Measurements from ENCODE around the gene PPAN.

Gene PPAN, protein sequence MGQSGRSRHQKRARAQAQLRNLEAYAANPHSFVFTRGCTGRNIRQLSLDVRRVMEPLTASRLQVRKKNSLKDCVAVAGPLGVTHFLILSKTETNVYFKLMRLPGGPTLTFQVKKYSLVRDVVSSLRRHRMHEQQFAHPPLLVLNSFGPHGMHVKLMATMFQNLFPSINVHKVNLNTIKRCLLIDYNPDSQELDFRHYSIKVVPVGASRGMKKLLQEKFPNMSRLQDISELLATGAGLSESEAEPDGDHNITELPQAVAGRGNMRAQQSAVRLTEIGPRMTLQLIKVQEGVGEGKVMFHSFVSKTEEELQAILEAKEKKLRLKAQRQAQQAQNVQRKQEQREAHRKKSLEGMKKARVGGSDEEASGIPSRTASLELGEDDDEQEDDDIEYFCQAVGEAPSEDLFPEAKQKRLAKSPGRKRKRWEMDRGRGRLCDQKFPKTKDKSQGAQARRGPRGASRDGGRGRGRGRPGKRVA

DNA sequence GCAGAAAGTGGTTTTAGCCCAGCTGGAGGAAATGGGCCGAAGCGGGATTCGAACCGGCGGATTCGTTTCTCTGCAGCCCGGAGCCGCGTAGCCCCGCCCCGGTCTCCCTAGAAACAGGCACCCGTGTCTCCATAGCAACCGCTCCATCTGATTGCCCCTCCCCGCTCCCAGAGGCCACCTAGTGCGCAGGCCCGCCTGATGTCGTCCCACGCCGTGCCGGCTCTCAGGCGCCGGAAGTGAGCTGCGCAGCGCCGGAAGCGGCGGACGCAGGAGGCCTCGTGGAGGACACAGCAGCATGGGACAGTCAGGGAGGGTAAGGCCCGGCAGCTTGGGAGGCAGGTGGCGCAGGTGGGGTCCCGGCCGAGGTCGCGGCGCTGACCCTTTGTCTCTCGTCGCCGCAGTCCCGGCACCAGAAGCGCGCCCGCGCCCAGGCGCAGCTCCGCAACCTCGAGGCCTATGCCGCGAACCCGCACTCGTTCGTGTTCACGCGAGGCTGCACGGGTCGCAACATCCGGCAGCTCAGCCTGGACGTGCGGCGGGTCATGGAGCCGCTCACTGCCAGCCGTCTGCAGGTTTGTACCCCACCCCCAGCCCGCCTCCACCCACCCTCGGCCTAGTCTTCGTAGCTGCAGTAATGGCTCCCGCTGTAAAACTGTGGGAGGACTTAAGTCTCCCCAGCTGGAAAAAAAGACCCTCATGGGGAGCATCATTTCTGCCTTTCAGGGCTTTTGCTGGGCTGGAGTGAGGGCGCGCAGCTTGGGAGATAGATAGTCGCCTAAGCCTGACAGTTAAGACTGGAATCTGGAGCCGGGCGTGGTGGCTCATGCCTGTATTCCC lies at the start of gene PPAN:
Gene PPAN, plus strand, starts transcription at position 263 of the 837 bp plus-strand sequence. Its CDS starts 33 bp downstream, at position 296.
- TF ChIP-seq, protein P1, sequence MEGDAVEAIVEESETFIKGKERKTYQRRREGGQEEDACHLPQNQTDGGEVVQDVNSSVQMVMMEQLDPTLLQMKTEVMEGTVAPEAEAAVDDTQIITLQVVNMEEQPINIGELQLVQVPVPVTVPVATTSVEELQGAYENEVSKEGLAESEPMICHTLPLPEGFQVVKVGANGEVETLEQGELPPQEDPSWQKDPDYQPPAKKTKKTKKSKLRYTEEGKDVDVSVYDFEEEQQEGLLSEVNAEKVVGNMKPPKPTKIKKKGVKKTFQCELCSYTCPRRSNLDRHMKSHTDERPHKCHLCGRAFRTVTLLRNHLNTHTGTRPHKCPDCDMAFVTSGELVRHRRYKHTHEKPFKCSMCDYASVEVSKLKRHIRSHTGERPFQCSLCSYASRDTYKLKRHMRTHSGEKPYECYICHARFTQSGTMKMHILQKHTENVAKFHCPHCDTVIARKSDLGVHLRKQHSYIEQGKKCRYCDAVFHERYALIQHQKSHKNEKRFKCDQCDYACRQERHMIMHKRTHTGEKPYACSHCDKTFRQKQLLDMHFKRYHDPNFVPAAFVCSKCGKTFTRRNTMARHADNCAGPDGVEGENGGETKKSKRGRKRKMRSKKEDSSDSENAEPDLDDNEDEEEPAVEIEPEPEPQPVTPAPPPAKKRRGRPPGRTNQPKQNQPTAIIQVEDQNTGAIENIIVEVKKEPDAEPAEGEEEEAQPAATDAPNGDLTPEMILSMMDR (IDR thresholded peaks at IDR 0.05; ENCODE audit: borderline replicate concordance, control extremely low read depth, extremely low read depth, insufficient read depth, missing control alignments): no peak
- in situ Hi-C loops (cut with MboI; ENCODE audit: low sequenced_read_pairs, unreplicated experiment): no loop called here
- DNase-seq (ENCODE audit: low spot score): peak; percentile 98

DNA sequence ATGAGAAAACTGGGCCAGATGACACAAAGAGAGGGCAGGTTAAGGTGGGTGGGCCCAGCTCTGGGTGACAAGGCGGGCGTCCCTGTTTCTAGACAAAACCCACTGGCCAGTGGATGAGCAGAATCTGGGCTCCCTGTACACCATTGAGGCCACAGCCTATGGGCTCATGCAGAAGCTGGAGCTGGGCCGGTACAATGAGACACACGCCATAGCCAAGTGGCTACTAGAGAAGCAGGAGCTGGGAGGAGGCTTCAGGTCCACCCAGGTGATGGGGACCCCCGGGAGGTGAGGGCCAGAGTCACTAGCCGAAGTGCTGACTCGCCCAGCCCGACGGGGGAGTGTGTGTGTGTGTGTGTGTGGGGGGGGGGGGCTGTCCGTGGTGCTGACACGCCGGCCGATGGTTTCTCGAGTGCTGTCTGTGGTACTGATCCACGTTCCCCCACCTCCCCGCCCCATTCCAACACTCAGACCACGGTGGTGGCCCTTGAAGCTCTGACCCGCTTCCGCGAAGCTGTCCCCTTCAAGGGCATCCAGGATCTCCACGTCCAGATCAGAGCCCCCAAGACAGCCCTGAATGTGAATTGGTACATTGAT lies 44.3 kb upstream of the PPAN start:
- in situ Hi-C loops (cut with MboI; ENCODE audit: low sequenced_read_pairs, unreplicated experiment): no loop called here
- DNase-seq (ENCODE audit: low spot score): no peak
- TF ChIP-seq, protein P1 (IDR thresholded peaks at IDR 0.05; ENCODE audit: borderline replicate concordance, control extremely low read depth, extremely low read depth, insufficient read depth, missing control alignments): no peak

DNA sequence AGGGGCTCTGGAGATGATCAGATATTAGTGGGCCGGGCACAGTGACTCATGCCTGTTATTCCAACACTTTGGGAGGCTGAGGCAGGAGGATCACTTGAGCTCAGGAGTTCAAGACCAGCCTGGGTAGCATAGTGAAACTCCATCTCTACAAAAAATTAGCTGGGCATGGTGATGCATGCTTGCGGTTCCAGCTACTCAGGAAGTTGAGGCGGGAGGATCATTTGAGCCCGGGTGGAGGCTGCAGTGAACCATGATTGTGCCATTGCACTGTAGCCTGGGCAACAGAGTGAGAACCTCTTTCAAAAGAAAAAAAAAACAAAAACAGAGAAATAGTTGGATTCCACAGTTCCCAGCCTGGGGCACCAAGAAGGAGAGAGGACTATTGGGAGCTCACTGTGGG lies 38.0 kb upstream of the PPAN start:
- no peak for DNase-seq (ENCODE audit: low spot score)
- TF ChIP-seq, protein P1 (IDR thresholded peaks at IDR 0.05; ENCODE audit: borderline replicate concordance, control extremely low read depth, extremely low read depth, insufficient read depth, missing control alignments): no peak
- in situ Hi-C loops (cut with MboI; ENCODE audit: low sequenced_read_pairs, unreplicated experiment): no loop called here

DNA sequence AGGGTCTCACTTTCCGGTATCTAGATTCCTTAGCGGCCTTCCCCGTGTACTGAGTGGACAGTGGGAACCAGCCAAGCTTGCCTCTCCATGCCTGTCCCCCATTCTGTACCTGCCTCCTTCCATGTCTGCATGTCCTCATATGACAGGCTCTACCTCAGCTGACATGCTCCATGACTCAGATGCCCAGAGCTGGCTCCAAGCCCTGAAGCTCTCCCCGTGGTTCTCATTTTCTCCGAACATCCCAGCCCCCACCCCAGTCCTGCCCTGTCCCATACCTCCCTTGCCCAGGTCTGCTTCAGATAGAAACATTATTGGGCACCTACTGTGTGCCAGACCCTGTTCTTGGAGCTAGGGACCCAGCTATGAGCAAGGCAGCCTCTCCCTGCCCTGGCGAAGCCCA lies 37.1 kb upstream of the PPAN start:
- DNase-seq (ENCODE audit: low spot score): no peak
- TF ChIP-seq, protein P1 (IDR thresholded peaks at IDR 0.05; ENCODE audit: borderline replicate concordance, control extremely low read depth, extremely low read depth, insufficient read depth, missing control alignments): no peak
- in situ Hi-C loops (cut with MboI; ENCODE audit: low sequenced_read_pairs, unreplicated experiment): no loop called here

DNA sequence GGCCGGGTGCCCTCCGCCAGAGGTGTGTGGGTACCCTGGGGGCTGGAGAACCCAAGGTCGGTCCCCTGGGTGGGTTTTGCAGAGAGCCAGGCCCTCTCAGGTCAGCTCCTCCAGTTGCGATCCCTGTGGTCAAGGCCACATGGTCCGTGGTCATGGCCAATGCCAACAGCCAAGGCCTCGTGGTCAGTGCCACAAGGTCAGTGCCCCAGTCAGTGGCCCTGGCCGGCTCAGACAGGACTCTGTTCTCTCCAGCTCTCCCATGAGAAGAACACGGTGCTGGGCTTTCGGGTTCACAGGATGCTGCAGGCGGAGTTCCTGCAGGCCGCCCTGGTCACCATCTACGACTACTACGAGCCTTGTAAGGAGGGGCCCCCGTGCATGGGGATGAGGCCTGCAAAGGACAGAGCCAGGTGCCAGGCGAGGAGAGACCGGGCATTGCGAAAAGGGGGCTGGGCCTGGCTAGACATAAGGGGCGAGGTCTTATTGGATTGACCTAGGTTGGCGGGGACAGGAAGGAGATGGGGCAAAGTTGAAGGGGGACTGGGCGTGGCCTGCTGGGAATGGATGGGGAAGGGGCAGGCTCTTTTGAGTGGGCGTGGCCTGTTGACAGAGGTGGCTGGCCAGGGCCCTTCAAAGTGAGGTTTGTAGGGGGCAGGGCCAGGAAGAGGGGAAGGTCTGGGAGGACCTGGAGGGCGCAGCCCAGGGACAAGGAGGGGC lies 35.3 kb upstream of the PPAN start:
- no peak for DNase-seq (ENCODE audit: low spot score)
- in situ Hi-C loops (cut with MboI; ENCODE audit: low sequenced_read_pairs, unreplicated experiment): no loop called here
- TF ChIP-seq, protein P1 (IDR thresholded peaks at IDR 0.05; ENCODE audit: borderline replicate concordance, control extremely low read depth, extremely low read depth, insufficient read depth, missing control alignments): no peak

DNA sequence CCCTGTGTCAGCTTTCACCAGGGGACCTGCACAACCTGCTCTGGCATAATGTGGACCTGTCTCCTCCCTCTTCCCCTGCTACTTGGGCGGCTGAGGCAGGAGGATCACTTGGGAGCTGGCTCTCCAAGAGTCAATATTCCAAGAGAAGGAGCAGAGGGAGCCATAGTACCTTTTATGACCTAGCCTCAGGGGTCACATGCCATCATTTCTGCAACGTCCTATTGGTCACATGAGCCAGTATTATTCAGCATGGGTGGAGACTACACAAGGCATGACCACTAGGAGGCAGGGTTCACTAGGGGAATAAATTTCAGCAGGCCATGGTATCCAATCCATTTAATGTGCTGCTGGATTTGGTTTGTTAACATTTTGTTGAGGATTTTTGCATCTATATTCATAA lies 32.0 kb upstream of the PPAN start:
- TF ChIP-seq, protein P1 (IDR thresholded peaks at IDR 0.05; ENCODE audit: borderline replicate concordance, control extremely low read depth, extremely low read depth, insufficient read depth, missing control alignments): no peak
- in situ Hi-C loops (cut with MboI; ENCODE audit: low sequenced_read_pairs, unreplicated experiment): no loop called here
- DNase-seq (ENCODE audit: low spot score): peak; percentile 51

Measured in GM13976 (cell line).